Neural cell (in vitro differentiated cells): ENCODE measurements around the gene KATNBL1. TPM values are rescaled to one million over a fixed set of nuclear protein-coding genes. Genes with fewer than 3 reads are reported as not detected.

ENCODE experiments used
- H2AFZ ChIP-seq: fragments of 200-600, 300-800 bp; sonication (generic), shearing (Covaris generic); 2 replicates; pipeline ENCODE4 v1.6.0; 2014; ENCODE audit warnings: low read depth, mild to moderate bottlenecking, antibody characterized with exemption, low read length, moderate library complexity
- H3F3A ChIP-seq: fragments of 200-600 bp; shearing (Covaris generic); 2 replicates; pipeline ENCODE4 v1.6.1; 2016; ENCODE audit warnings: mild to moderate bottlenecking, moderate library complexity, mixed read lengths, antibody characterized with exemption, low read length; ENCODE audit not compliant: insufficient read depth, poor library complexity, severe bottlenecking
- H3K27ac ChIP-seq: fragments of 200-600, 300-800 bp; sonication (generic), shearing (Covaris generic); 2 replicates; pipeline ENCODE4 v1.5.1; 2014; ENCODE audit warnings: mild to moderate bottlenecking, low read length, moderate library complexity
- H3K27me3 ChIP-seq: fragments of 300-800, 200-600 bp; sonication (generic), shearing (Covaris generic); 2 replicates; pipeline ENCODE4 v1.6.0; 2014; ENCODE audit warnings: mild to moderate bottlenecking, low read depth, low read length, moderate library complexity; ENCODE audit not compliant: insufficient read depth
- H3K36me3 ChIP-seq: fragments of 300-800, 200-600 bp; sonication (generic), shearing (Covaris generic); 2 replicates; pipeline ENCODE4 v1.5.1; 2014; ENCODE audit warnings: mild to moderate bottlenecking, antibody characterized with exemption, low read length, moderate library complexity; ENCODE audit not compliant: insufficient read depth
- H3K4me2 ChIP-seq: fragments of 300-800, 200-600 bp; sonication (generic), shearing (Covaris generic); 2 replicates; pipeline ENCODE4 v1.6.0; 2014; ENCODE audit warnings: mild to moderate bottlenecking, low read length
- H3K4me3 ChIP-seq: fragments of 300-800, 200-600 bp; sonication (generic), shearing (Covaris generic); 2 replicates; pipeline ENCODE4 v1.5.1; 2014; ENCODE audit warnings: mild to moderate bottlenecking, low read length, moderate library complexity
- H3K79me2 ChIP-seq: fragments of 200-600 bp; shearing (Covaris generic); replicated peaks from 2 replicates; pipeline ENCODE4 v1.6.0; 2014; ENCODE audit warnings: mild to moderate bottlenecking, low read length, moderate library complexity; ENCODE audit not compliant: insufficient read depth
- H3K9ac ChIP-seq: fragments of 300-800, 200-600 bp; sonication (generic), shearing (Covaris generic); 2 replicates; pipeline ENCODE4 v1.6.1; 2016; ENCODE audit warnings: mild to moderate bottlenecking, low read length, mixed read lengths
- H3K9me2 ChIP-seq: fragments of 200-600 bp; shearing (Covaris generic); 2 replicates; pipeline ENCODE4 v1.6.1; 2016; ENCODE audit warnings: mild to moderate bottlenecking, low read length, mixed read lengths; ENCODE audit not compliant: insufficient read depth
- H3K9me3 ChIP-seq: fragments of 200-600, 300-800 bp; sonication (generic), shearing (Covaris generic); 2 replicates; pipeline ENCODE4 v1.6.1; 2016; ENCODE audit warnings: mild to moderate bottlenecking, mixed run types, low read length, moderate library complexity, mixed read lengths
- H4K20me1 ChIP-seq: fragments of 200-600 bp; shearing (Covaris generic); 2 replicates; pipeline ENCODE4 v1.6.1; 2016; ENCODE audit warnings: mild to moderate bottlenecking, mixed run types; ENCODE audit not compliant: insufficient read depth
- EP300 ChIP-seq: fragments of 450-650 bp; conservative IDR thresholded peaks from 2 replicates; pipeline ENCODE4 v1.6.1; 2014; ENCODE audit warnings: antibody characterized with exemption, mild to moderate bottlenecking, moderate library complexity; ENCODE audit not compliant: poor library complexity, severe bottlenecking
- EZH2 ChIP-seq: fragments of 200-600, 300-800 bp; shearing (Covaris generic), sonication (generic); IDR thresholded peaks from 2 replicates; pipeline ENCODE4 v1.6.1; 2014; ENCODE audit warnings: antibody characterized with exemption, low read length, borderline replicate concordance, mild to moderate bottlenecking; ENCODE audit not compliant: insufficient read depth, poor library complexity, severe bottlenecking
- MXI1 ChIP-seq: fragments of 450-650 bp; conservative IDR thresholded peaks from 2 replicates; pipeline ENCODE4 v1.6.1; 2014; ENCODE audit warnings: antibody characterized with exemption, mild to moderate bottlenecking; ENCODE audit not compliant: poor library complexity, severe bottlenecking
- POLR2AphosphoS5 ChIP-seq: IDR thresholded peaks from 2 replicates; pipeline ENCODE4 v1.6.1; 2012
- RAD21 ChIP-seq: fragments of 450-650 bp; conservative IDR thresholded peaks from 2 replicates; pipeline ENCODE4 v1.6.1; 2014; ENCODE audit warnings: antibody characterized with exemption, mild to moderate bottlenecking, moderate library complexity
- SMC3 ChIP-seq: fragments of 450-650 bp; conservative IDR thresholded peaks from 2 replicates; pipeline ENCODE4 v1.6.1; 2014; ENCODE audit warnings: antibody characterized with exemption, mild to moderate bottlenecking, moderate library complexity; ENCODE audit not compliant: poor library complexity
- TAF1 ChIP-seq: IDR thresholded peaks from 2 replicates; pipeline ENCODE4 v1.6.1; 2012; ENCODE audit warnings: low read depth
- polyA plus RNA-seq: library from polyadenylated mRNA; depleted of rRNA; stranded (reverse); fragments of >200 nt; gene quantifications from 2 replicates; pipeline ENCODE4 v1.2.3, GENCODE V29; 2014
- TF ChIP-seq, protein P1 (sequence below): fragments of 450-650 bp; IDR thresholded peaks from 2 replicates; pipeline ENCODE4 v1.5.1; 2014; ENCODE audit warnings: antibody characterized with exemption, mild to moderate bottlenecking, moderate library complexity; ENCODE audit not compliant: poor library complexity, severe bottlenecking
- TF ChIP-seq, protein P2 (sequence below): IDR thresholded peaks from 2 replicates; pipeline ENCODE4 v1.6.1; 2012; ENCODE audit warnings: borderline replicate concordance

Gene KATNBL1
- polyA plus RNA-seq, 1 donor from 2014 or later, result 158 TPM

DNA sequence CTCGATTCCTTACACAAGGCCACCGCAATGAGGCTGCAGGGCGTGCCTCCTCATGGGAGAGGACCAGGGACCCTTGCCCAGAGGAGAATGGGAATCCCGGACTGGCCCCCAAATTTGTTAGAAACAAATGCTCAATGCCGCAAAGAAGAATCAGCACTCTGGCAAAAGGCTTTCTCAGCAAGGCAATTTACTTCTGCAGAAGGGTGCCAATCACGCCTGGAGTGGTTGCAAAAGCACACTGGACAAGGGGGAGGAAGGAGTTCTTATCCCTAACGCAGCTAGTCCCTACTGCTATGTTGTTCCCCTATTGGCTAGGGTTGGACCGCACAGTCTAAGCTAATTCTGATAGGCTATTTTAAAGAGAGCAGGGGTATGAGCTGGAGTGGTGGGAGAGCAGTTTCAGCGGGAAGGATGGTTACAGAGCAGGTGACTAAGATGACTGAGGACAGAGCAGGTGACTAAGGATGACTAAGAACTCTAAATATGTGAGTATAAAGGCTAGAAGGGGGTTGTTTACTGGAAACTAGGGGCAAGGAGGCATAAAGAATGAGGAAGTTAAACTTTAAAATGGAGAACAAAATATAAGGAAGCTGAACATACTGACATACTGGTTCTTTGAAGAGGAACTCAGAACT is 48.5 kb downstream of the KATNBL1 start:
- Histone ChIP-seq H3K36me3 (peaks cover 5% of the 10 kb centered on the region), H2AFZ (no peak overlapping the region), H3K27me3 (no peaks in the 10 kb centered on the region), H4K20me1 (no peaks in the 10 kb centered on the region), H3K9ac (no peak overlapping the region), H3K4me2 (no peak overlapping the region), H3K4me3 (no peak overlapping the region), H3F3A (no peaks in the 10 kb centered on the region), H3K9me2 (no peaks in the 10 kb centered on the region), H3K27ac (no peak overlapping the region), H3K9me3 (no peaks in the 10 kb centered on the region), H3K79me2 (peaks cover 4% of the 10 kb centered on the region)
- TF ChIP-seq TAF1 (no peak), EZH2 (no peak), SMC3 (no peak), POLR2AphosphoS5 (no peak), EP300 (no peak), MXI1 (no peak), RAD21 (no peak)
- TF ChIP-seq, protein P1, sequence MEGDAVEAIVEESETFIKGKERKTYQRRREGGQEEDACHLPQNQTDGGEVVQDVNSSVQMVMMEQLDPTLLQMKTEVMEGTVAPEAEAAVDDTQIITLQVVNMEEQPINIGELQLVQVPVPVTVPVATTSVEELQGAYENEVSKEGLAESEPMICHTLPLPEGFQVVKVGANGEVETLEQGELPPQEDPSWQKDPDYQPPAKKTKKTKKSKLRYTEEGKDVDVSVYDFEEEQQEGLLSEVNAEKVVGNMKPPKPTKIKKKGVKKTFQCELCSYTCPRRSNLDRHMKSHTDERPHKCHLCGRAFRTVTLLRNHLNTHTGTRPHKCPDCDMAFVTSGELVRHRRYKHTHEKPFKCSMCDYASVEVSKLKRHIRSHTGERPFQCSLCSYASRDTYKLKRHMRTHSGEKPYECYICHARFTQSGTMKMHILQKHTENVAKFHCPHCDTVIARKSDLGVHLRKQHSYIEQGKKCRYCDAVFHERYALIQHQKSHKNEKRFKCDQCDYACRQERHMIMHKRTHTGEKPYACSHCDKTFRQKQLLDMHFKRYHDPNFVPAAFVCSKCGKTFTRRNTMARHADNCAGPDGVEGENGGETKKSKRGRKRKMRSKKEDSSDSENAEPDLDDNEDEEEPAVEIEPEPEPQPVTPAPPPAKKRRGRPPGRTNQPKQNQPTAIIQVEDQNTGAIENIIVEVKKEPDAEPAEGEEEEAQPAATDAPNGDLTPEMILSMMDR, result no peak
- TF ChIP-seq, protein P2, sequence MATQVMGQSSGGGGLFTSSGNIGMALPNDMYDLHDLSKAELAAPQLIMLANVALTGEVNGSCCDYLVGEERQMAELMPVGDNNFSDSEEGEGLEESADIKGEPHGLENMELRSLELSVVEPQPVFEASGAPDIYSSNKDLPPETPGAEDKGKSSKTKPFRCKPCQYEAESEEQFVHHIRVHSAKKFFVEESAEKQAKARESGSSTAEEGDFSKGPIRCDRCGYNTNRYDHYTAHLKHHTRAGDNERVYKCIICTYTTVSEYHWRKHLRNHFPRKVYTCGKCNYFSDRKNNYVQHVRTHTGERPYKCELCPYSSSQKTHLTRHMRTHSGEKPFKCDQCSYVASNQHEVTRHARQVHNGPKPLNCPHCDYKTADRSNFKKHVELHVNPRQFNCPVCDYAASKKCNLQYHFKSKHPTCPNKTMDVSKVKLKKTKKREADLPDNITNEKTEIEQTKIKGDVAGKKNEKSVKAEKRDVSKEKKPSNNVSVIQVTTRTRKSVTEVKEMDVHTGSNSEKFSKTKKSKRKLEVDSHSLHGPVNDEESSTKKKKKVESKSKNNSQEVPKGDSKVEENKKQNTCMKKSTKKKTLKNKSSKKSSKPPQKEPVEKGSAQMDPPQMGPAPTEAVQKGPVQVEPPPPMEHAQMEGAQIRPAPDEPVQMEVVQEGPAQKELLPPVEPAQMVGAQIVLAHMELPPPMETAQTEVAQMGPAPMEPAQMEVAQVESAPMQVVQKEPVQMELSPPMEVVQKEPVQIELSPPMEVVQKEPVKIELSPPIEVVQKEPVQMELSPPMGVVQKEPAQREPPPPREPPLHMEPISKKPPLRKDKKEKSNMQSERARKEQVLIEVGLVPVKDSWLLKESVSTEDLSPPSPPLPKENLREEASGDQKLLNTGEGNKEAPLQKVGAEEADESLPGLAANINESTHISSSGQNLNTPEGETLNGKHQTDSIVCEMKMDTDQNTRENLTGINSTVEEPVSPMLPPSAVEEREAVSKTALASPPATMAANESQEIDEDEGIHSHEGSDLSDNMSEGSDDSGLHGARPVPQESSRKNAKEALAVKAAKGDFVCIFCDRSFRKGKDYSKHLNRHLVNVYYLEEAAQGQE, result no peak

DNA sequence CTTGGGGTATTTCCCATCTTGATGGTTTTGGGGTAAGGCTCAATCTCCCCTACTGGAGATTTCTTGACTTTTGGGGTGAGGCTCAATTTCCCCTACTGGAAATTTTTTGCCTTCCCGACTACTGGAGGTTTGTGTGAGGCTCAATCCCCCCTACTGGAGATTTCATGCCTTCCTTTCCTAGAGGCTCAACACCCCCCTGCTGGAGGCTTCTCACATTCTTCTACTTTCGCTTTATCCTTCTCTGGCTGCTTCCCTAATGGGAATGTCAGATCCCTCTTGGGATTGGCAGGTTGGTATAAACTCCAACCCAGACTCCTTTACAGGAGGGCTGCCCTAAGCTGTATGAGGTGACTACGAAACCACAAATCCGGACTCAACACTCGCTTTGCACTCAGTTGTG is 49.2 kb downstream of the KATNBL1 start:
- Histone ChIP-seq H3K79me2 (peaks cover 4% of the 10 kb centered on the region), H3F3A (no peaks in the 10 kb centered on the region), H3K4me2 (no peak overlapping the region), H3K9me2 (no peaks in the 10 kb centered on the region), H3K27ac (no peak overlapping the region), H3K9ac (no peak overlapping the region), H4K20me1 (no peaks in the 10 kb centered on the region), H3K36me3 (peaks cover 5% of the 10 kb centered on the region), H3K4me3 (no peak overlapping the region), H3K27me3 (no peaks in the 10 kb centered on the region), H3K9me3 (no peaks in the 10 kb centered on the region), H2AFZ (no peak overlapping the region)
- TF ChIP-seq TAF1 (no peak), EZH2 (no peak), SMC3 (no peak), EP300 (no peak), MXI1 (no peak), POLR2AphosphoS5 (no peak), RAD21 (no peak)
- TF ChIP-seq, protein P1, result no peak
- TF ChIP-seq, protein P2, result no peak
